Fibroblast of pulmonary artery (primary cell): ENCODE measurements around the gene ZBP1.

Experiments used
- DNase-seq: peaks from one replicate; pipeline ENCODE4 v3.0.0-alpha.2; 2010; ENCODE audit warnings: low read depth
- H3K4me3 ChIP-seq: replicated peaks from 2 replicates; pipeline ENCODE4 v1.5.1; 2011; ENCODE audit warnings: low read depth, mild to moderate bottlenecking, control low read depth, low read length, moderate library complexity
- TF ChIP-seq, protein P1 (sequence below): IDR thresholded peaks from 2 replicates; pipeline ENCODE4 v1.5.1; 2011; ENCODE audit warnings: mild to moderate bottlenecking, control low read depth, low read length, inconsistent platforms; ENCODE audit errors: missing control alignments

ZBP1 gene

DNA sequence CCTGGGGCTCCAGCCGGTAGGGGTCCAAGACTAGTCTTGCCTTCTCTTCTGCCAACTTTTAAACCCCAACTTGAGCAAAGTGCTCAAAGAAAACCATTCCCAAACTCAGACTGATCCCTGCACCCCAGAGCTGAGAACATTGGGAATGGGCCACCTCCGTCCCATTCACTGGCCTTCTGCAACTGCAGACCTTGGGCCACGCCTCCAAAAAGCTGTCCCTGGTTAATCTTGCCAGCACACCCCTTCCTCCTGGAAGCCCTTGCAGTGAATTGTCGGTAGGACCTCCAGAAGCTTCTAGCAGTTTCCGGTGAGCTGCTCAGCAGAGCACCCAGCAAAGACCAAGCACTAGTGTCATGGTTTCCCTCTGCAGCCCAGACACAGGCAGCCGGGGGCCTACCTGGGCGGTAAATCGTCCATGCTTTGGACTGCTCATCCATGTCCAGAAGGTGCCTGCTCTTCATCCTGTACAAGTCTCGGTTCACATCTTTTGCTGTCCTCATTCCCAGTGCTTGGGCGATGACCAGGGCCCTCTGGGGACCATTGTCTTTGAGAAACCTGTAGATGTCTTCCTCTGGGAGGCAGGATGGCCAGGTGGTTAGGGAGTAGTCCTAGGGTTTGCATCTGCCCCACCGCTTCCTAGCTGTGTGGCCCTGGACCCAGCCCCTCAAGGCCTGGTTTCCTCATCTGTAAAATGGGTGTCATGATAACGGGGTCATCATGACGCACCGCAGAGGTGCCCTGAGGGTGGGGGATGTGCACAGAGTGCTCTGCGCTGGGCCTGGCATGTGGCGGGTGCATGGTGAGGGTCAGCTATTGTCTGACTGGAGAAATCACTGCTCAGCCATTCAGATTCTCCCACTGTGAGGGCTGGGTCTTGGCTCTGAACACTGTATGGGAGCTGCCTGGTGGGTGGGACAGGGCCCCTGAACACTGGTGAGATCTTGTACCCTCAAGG is 5.5 kb downstream of the ZBP1 start:
- TF ChIP-seq, protein P1, sequence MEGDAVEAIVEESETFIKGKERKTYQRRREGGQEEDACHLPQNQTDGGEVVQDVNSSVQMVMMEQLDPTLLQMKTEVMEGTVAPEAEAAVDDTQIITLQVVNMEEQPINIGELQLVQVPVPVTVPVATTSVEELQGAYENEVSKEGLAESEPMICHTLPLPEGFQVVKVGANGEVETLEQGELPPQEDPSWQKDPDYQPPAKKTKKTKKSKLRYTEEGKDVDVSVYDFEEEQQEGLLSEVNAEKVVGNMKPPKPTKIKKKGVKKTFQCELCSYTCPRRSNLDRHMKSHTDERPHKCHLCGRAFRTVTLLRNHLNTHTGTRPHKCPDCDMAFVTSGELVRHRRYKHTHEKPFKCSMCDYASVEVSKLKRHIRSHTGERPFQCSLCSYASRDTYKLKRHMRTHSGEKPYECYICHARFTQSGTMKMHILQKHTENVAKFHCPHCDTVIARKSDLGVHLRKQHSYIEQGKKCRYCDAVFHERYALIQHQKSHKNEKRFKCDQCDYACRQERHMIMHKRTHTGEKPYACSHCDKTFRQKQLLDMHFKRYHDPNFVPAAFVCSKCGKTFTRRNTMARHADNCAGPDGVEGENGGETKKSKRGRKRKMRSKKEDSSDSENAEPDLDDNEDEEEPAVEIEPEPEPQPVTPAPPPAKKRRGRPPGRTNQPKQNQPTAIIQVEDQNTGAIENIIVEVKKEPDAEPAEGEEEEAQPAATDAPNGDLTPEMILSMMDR = no peak
- DNase-seq = no peak
- H3K4me3 ChIP-seq = no peak overlapping the region

GRCh38 chr20:57613481-57613921 is 6.7 kb downstream of the ZBP1 start:
- TF ChIP-seq, protein P1 = no peak
- DNase-seq = no peak
- H3K4me3 ChIP-seq = no peak overlapping the region

DNA sequence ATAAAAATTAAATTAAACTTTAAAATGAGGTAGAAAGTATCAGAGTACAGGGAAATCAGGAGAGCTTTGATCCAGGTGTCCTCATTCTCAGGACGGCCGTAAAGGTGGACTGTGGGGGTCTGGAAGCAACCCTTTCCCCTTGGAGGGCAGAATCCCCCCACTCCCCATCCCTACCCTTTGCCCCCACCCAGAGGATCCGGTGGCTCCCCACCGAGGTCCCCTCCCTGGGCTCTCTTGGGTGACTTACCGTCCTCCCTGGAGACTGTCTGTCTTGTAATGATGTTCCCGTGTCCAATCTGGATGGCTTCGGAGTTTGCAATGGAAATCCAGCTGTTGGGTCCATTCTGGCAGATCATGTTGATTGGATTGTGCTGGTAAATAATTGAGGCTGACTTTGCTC is 7.3 kb downstream of the ZBP1 start:
- TF ChIP-seq, protein P1 = no peak
- H3K4me3 ChIP-seq = no peak overlapping the region
- no peak for DNase-seq

GRCh38 chr20:57612436-57612835 is 7.8 kb downstream of the ZBP1 start:
- TF ChIP-seq, protein P1 = no peak
- H3K4me3 ChIP-seq = no peak overlapping the region
- no peak for DNase-seq

DNA sequence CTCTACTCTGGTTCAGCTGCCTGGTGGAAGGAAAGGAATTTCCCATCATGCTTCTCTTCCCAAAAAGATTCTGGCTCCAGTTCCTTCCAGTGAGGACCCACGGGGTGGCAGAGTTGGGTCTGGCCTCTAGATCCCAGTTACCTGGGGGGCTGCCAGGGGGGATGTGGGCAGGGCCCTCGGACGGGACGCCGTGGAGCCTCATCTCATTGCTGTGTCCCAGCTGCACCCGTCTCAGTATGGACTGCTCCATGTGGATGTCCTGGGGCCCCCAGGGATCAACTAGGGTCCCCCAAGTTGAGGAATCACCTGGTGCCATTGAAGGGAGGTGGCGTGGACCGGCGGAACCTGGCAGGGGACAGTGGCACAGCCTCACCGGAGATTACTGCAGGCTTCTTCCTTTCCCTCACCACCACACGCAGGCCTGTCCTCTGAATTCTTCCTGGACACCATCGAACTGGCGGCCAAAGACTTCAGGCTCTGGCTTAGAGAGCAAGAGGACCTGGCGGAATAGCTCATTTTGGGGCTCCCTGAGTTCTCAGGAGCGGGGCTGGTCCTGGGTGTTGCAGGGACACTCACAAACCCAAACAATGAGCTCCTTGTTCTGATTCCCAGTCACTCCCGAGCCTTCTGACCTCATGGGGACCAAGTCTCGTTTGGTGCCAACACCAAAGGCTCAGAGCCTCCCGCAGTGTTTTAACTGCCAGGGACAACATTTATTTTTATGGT is 8.5 kb downstream of the ZBP1 start:
- no peak overlapping the region for H3K4me3 ChIP-seq
- TF ChIP-seq, protein P1 = no peak
- no peak for DNase-seq

GRCh38 chr20:57610261-57610952 is 9.8 kb downstream of the ZBP1 start:
- DNase-seq = no peak
- TF ChIP-seq, protein P1 = no peak
- no peak overlapping the region for H3K4me3 ChIP-seq
